K562 (cell line): ENCODE data around the gene WDCP. TPM values are rescaled to one million over a fixed set of nuclear protein-coding genes. Genes with fewer than 3 reads are reported as not detected.

Experiments used
- CTCFL ChIP-seq: IDR thresholded peaks from 2 replicates; pipeline ENCODE4 v1.6.1; 2011; ENCODE audit warnings: borderline replicate concordance, low read depth, mild to moderate bottlenecking, moderate library complexity, low read length; ENCODE audit not compliant: insufficient read depth, poor library complexity, severe bottlenecking
- EP300 ChIP-seq: IDR thresholded peaks from 2 replicates; pipeline ENCODE4 v1.6.1; 2012; ENCODE audit warnings: low read length, improper control_type of control experiment
- ETV5 ChIP-seq: sonication (generic); formaldehyde crosslinking; IDR thresholded peaks from 2 replicates; pipeline ENCODE4 v1.4.0; 2020; ENCODE audit warnings: low read depth, mild to moderate bottlenecking, missing genetic modification reagents
- HDAC3 ChIP-seq: fragments of 450-650 bp; IDR thresholded peaks from 2 replicates; pipeline ENCODE4 v1.6.1; 2018; ENCODE audit warnings: borderline replicate concordance, mild to moderate bottlenecking, moderate library complexity; ENCODE audit not compliant: partially characterized antibody
- KDM4B ChIP-seq, 2 experiments: fragments of 450-650 bp in 1 of 2; sonication (generic) in 1 of 2; IDR thresholded peaks; 2 replicates each; pipeline ENCODE4 v1.6.1; 2016 to 2017; ENCODE audit warnings: borderline replicate concordance in 2 of 2, antibody characterized with exemption in 1 of 2, low read depth in 1 of 2, mild to moderate bottlenecking in 1 of 2
- KHSRP ChIP-seq: fragments of 450-650 bp; IDR thresholded peaks from 2 replicates; pipeline ENCODE4 v1.6.1; 2017
- MAZ ChIP-seq, 2 experiments: fragments of 450-650 bp in 1 of 2; sonication (generic) in 1 of 2; formaldehyde crosslinking; IDR thresholded peaks in 1 of 2; conservative IDR thresholded peaks in 1 of 2; 2 replicates each; pipeline versions ENCODE4 v1.4.0 to v1.5.0; 2020; ENCODE audit warnings: mild to moderate bottlenecking in 1 of 2, missing genetic modification reagents in 1 of 2
- MLX ChIP-seq, 2 experiments: fragments of 450-650 bp in 1 of 2; sonication (generic) in 1 of 2; formaldehyde crosslinking; conservative IDR thresholded peaks; 2 replicates each; pipeline versions ENCODE4 v1.4.0 to v1.8.1; 2020 to 2022; ENCODE audit warnings: mild to moderate bottlenecking in 1 of 2, missing genetic modification reagents in 1 of 2
- NRF1 ChIP-seq, 2 experiments: fragments of 450-650 bp; IDR thresholded peaks in 1 of 2; conservative IDR thresholded peaks in 1 of 2; 2 replicates each; pipeline ENCODE4 v1.6.1; 2014; ENCODE audit warnings: mild to moderate bottlenecking in 2 of 2
- POLR2AphosphoS2 ChIP-seq: IDR thresholded peaks from 2 replicates; pipeline ENCODE4 v1.6.1; 2012; ENCODE audit warnings: low read length, improper control_type of control experiment
- POLR2B ChIP-seq: fragments of 450-650 bp; IDR thresholded peaks from 2 replicates; pipeline ENCODE4 v1.6.1; 2018; ENCODE audit warnings: low read depth; ENCODE audit not compliant: partially characterized antibody
- PURB ChIP-seq: sonication (generic); formaldehyde crosslinking; IDR thresholded peaks from 2 replicates; pipeline ENCODE4 v1.9.0; 2021; ENCODE audit warnings: low read depth, mild to moderate bottlenecking, missing genetic modification reagents
- TAF9B ChIP-seq: fragments of 450-650 bp; IDR thresholded peaks from 2 replicates; pipeline ENCODE4 v1.6.1; 2018; ENCODE audit warnings: mild to moderate bottlenecking; ENCODE audit not compliant: partially characterized antibody
- ZFP30 ChIP-seq: fragments of 250-450 bp; sonication (Bioruptor Pico); IDR thresholded peaks from 2 replicates; pipeline ENCODE4 v1.8.0; 2022; ENCODE audit warnings: moderate library complexity, mild to moderate bottlenecking, inconsistent platforms, borderline replicate concordance
- polyA plus RNA-seq, 8 experiments: library from polyadenylated mRNA; depleted of rRNA in 4 of 8; stranded (reverse) in 5 of 8; unstranded in 3 of 8; fragments of >200 nt; fragmentation: Nextera tagmentation in 2 of 8; fragmentation: Illumina TruSeq in 1 of 8; extraction: Ambion mirVana in 2 of 8; extraction: Trizol in 1 of 8; gene quantifications; 2 replicates each; pipeline versions ENCODE4 v1.2.1 to v1.2.3, GENCODE V29; 2011 to 2014; ENCODE audit warnings: inconsistent platforms in 1 of 8, missing spikeins in 1 of 8
- total RNA-seq, 7 experiments: library from RNA; depleted of rRNA in 6 of 7; stranded (reverse); fragments of >200 nt in 6 of 7; fragmentation: Illumina TruSeq in 2 of 7; extraction: Trizol in 2 of 7; gene quantifications; 2 replicates each; pipeline versions ENCODE4 v1.2.1 to v1.2.3, GENCODE V29; 2011 to 2021; ENCODE audit warnings: low replicate concordance in 1 of 7

WDCP gene
- total and polyA plus RNA-seq, 9 of the 15 experiments (the other 6 are each of a cell fraction or from before 2014, with no cell fraction given): 10.1 to 41.4 (median 21.8) TPM

GRCh38 chr2:24046930-24047702 lies at the start of gene WDCP (continued):
- TF ChIP-seq PURB (CRISPR knock-in tag): no peak
- no peak for TF ChIP-seq CTCFL
- 0 out of 2 replicates have a peak, but pooled peaks have one; percentile 14 for TF ChIP-seq EP300
- TF ChIP-seq KHSRP: no peak
- TF ChIP-seq MLX (CRISPR knock-in tag; conservative IDR thresholded peaks at IDR 0.05): no peak
- no peak for TF ChIP-seq KDM4B (IDR thresholded peaks at IDR 0.05; ENCODE audit: borderline replicate concordance in 2 of 2, low read depth in 1 of 2)
- no peak for TF ChIP-seq HDAC3
- peak; percentile 75; the same call in 1 of the 2 replicates for TF ChIP-seq POLR2AphosphoS2
- TF ChIP-seq ZFP30: no peak
- 0 out of 4 replicates have a peak, but pooled peaks of 1 of the 2 experiments have one; percentile 14 for TF ChIP-seq MAZ (CRISPR knock-in tag; conservative IDR thresholded peaks at IDR 0.05 in 1 of 2, IDR thresholded peaks at IDR 0.05 in 1 of 2)
- 0 out of 2 replicates have a peak, but pooled peaks have one; percentile 29 for TF ChIP-seq ETV5 (CRISPR knock-in tag)
- TF ChIP-seq TAF9B: peak; percentile 86
- TF ChIP-seq NRF1 (conservative IDR thresholded peaks at IDR 0.05 in 1 of 2, IDR thresholded peaks at IDR 0.05 in 1 of 2): peak; percentile 49 to 65
- peak; percentile 92 for TF ChIP-seq POLR2B
